Measurements from ENCODE around the gene SEC24D.

SEC24D gene

GRCh38 chr4:118843237-118843636, 7.3 kb upstream of the SEC24D start:
- no peak for DNase-seq

DNA sequence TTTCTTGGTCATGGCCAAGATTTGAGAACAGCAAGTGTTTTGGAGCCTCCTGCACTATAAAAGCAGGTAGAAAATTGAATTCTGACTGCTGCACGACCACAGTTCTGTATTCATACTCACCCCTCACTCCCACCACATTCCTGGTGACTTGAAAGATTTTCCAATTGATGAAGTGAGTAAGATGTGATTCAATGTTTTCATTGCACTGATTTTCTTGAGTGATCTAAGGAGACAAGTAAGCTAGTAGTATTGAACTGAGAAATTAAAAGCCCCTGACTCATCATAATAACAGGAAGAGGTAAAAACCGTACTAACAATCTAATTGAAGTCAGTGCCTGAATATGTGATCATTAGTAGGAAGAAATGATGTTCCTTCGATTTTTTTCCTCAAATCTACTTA, 6.1 kb upstream of the SEC24D start:
- DNase-seq, result no peak

DNA sequence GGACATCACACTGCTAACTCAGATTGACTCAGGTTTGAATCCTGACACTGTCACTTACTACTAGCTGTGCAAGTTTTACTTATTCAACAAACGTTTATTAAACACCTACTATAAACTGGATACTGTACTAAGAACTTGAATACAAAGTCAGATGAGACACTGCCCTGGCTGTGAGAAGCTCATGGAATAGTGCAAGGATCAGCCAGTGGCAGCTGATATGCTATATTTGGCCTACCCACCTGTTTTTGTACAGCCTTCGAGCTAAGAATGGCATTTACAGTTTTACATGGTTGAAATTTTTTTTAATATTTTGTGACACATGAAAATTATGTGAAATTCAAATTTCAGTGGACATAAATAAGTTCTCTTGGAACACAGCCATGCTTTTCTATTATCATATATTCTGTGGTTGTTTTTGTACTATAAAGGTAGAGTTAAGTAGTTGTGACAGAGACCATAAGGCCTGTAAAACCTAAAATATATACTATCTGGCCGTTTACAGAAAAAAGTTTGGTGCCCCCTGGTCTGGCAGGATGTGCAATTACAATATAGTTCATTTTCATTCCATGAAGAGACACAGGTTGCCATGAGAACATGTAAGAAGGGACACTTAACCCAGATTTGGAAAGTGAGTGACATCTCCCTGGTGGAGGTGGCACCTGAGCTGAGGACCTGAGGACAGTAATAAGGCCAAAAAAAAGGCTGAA, 3.4 kb upstream of the SEC24D start:
- DNase-seq, result no peak

DNA sequence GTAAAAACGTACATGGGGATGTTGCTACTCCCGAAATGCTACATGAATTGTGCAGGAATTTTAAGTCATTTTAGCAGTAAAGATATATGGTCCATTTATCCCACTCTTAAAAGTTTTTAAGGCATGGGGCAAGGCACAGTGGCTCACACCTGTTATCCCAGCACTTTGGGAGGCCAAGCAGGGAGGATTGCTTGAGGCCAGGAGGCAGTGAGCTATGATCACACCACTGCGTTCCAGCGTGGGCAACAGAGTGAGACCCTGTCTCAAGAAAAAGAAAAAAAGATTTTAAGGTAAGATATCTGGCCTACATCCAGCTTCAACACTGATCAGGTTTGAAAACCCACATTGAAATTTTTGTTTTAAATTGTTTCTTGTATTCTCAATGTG, 1.2 kb upstream of the SEC24D start:
- no peak for DNase-seq

DNA sequence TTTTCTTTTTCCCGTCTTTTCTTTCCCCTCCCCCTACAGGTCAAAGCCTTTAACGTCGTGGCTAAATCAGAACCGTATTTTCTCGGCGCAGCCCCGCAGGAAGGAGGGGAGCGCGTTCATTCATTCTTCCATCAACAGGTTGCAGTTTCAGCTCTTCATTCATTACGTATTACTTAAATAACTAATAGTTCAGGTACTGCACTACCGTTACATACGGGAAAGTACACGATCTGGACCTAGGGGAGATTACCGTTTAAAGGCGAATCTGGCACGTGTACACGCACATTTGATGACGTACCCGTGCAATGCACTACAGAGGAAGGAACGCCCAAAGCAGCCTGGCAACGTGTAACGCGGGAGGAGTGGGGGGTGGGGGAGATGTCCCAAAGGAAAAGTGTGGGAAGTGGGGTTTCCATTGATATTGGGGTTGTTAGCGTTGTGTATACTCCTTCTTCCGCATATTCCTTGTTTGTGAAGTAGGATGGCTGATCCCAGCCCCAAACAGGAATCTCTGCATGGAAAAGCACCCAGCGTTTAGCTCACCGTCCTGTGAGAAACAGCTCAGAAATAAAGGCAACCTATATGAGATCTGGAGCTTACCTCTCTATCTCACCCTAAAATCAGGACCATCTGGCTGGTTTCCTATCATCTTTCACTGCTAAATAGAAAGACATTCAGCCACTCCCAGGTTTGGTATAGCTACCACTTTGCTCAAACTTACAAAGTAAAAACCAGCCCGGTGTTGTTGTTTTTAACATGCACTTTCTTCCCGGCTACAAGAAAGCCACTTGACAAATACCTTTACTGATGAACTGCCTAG, 585 bp upstream of the SEC24D start:
- peak; percentile 68 for DNase-seq

DNA sequence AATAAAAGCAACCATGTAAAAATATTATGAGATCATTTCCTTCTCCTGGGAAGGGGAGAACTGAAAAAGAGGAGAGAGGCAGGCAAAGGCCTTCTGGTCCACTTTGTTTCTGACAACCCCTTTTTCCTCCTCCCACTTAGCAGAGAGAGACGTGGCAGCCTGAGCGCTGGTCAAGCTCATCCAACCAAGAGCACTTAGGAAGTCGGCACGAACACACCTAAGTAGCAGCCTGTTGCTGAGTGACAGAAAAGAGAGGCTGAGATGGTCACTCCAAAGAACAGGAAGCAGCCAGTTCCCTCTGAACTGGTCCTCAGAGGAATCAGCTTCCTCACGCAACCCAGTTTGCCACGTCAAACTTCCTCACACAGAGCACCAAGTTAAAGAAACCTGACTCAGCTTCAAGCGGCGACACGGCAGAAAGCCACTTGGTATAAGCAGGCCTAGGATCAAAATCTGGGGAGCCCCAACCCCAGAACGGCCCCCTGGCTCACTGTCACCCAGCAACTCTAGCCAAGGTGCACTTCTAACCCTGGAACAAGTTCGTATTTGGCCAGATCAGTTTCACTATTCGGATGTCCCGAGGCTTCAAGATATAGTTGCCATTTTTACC, 861 bp downstream of the SEC24D start:
- peak; percentile 66 for DNase-seq

DNA sequence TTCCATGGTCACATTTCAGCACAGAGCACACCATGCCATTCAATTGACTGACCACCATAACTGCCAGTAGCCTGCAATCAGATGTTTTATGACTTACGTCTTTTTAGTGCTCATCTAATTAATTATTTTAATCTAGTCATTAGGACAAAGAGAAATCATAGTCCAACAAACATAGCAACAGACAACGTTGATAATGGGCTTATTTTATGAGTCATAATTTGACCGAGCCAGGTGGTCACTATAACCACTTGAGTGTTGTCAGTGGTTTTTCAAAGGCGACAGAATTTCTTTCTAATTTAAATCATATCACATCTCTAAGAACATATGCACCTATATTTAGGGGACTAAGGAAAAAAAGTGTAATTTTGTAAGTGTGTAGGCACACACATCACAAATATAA, 1.9 kb downstream of the SEC24D start:
- no peak for DNase-seq

GRCh38 chr4:118833192-118833820, 2.6 kb downstream of the SEC24D start:
- DNase-seq, result no peak

DNA sequence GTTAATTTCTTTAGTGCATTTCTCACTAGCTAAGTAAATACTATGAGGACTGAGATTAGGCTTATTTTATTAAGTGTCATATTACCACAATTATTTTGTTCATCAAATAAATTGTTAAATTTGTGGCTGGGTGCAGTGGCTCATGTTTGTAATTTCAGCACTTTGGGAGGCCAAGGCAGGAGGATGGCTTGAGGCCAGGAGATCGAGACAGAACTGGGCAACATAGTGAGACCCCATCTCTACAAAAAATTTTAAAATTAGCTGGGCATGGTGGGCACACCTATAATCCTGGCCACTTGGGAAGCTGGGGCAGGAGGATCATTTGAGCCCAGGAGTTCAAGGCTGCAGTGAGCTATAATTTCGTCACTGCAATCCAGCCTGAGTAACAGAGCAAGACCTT, 6.8 kb downstream of the SEC24D start:
- no peak for DNase-seq

- DNase-seq, result no peak
Measured at GRCh38 chr4:118826723-118827444, 9.0 kb downstream of the SEC24D start.

DNA sequence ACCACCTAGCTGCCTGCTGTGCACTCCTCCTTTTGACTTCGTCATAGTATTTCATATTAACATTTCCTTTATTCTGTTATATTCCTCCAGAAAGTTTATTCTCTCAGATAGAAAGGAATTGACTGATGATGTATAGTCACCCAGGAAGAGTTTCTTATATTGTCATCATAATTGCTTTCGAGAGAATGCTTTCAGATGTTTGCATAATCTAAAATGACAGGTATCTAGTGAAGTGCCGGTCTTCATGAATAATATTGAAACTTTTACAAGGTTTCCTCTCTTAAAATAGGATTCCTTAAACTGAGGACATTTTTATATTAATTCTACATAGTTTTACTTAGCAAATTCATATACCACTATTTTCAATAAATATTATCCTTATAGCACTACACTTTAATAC, 10.1 kb downstream of the SEC24D start:
- no peak for DNase-seq

DNA sequence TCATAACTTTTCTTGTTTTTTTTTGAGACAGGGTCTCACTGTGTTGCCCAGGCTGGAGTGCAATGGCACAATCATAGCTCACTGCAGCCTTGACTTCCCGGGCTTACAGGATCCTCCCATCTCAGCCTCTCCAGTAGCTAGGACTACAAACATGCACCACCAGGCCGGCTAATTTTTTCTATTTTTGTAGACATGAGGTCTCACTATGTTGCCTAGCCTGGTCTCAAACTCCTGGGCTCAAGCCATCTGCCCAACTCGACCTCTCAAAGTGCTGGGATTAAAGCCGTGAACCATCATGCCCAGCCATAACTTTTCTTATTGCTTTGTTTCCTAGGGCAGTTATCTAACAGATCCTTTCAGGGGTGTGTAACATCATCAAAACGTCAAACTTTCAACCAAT, 11.8 kb downstream of the SEC24D start:
- DNase-seq, result no peak

DNA sequence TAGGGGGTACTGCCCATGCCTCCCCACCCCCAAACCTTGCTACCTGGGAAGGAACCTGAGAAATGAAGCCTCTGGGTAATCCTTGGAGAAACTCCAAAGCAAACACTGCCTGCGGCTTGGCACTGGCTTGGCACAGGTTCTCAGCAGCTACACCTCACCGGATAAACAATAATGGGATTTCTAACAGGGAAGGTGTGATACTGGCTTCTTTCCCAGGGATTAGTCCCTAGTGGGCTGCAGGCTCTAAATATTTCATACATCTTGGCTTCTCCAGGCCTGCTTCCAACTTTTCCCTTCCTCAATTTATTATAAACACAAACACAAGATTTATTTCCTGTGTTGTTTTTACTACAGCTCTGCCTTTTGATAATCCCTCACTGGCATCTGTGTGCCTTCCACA, 12.5 kb downstream of the SEC24D start:
- no peak for DNase-seq

DNA sequence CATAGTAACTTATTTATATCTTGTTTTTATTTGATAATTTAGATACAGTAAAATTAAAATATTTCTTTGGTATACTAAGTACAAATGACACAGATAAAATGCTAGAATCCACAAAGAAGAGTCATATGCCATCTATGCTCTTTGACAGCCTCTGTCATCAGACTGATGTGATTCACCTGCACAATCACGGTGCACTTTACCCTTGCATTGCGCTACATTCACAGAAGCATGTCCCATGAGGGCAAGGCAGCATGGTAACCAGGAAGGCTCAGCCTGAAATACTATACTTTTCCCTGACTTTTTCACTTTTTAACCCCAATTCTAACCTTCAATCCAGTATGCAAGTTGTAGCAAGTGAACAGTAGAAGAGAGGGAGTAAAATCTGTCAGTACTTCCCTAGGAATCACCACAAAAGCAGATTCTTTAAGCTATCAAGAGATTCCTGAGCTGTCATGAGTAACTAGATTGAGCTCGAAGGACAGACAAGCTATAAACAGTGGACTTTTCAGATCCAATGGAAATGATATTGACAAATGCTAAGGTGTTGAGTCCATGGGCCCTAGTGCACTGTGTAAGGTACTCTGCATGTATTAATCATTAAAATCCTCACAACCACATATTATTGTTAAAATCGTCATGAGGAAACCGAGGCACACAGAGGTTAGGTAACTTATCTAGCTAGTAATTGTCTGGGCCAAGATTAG, 14.2 kb downstream of the SEC24D start:
- DNase-seq, result no peak

GRCh38 chr4:118817178-118817930, 18.6 kb downstream of the SEC24D start:
- no peak for DNase-seq

DNA sequence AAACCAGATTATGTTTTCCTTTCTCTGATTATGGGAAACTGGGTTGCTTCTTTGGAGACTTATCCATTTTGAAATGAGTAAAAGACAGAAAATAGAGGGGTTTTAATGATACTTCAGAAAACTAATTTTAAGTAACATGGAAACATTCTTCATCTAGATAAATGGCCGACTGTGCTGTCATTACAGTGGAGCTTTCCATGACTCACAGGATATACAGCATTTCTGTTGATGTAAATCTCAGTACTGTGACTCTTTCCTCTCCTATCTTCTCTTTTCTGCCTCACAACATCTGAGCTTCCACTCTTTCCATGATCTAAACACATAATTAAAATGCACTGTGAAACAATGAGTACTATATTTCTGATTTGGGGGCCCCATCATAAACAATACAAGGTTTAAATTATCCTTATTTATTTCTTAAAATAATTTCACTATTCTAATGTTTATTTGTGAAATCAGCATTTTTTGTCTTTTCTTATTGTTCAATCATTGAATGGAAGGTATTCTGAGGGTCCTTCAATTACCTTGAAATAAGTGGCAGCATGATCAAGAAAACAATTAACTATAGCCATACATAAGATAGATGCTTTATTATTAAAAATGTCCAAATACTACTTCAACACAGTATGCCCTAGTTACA, 19.3 kb downstream of the SEC24D start:
- no peak for DNase-seq

DNA sequence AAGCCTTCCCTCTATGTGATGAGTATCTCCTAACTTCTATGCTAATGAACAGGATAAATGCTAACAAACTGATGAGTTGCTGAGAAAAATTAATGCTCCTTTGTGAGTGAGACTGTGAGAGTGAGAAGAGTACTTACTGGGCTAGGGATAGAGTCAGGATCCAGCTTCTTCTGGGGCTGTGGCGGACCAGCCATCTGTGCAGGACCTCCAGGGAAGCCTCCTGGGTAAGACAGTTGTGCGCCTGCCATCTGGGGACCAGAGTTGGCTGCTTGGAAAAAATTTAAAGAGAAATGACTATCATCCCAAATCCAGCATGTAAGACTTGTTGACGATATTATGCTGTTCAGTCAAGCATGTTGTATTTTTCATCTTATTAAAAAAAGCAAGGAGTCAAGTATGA, 21.0 kb downstream of the SEC24D start:
- no peak for DNase-seq

DNA sequence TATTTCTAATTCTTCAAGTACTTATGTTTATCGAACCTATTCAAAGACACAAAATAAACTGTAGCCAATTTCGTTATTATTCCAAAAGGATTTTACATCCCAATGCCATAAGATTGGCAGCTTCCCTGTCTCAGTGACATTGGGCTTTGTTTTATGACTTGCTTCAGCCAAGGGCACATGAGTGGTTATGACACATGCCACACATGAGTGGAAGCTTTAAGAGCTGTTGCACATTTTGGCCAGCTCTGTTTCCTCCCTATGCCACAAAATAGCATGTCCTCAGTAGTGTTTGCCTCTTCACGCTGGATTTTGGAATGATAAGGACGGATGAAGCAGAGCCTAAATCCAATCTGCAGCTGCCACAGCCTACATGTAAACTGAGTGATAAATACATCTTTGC, 21.9 kb downstream of the SEC24D start:
- DNase-seq, result no peak

DNA sequence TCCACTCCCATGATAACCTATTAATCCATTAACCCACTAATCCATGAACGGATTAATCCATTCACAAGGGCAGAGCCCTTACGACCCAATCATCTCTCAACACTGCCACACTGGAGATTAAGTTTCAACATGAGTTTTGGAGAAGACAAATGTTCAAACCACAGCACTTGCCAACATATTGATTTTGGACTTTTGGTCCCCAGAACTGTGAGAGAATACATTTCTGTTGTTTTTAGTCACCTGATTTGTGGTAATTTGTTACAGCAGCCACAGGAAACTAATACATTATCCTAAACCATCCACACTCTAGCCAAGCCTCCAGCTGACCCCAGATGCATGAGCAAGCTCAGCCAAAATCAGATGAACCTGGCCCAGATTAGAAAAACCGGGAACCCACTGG, 22.4 kb downstream of the SEC24D start:
- no peak for DNase-seq

GRCh38 chr4:118811832-118812231, 24.1 kb downstream of the SEC24D start:
- DNase-seq, result no peak

Measured in CD4-positive, alpha-beta T cell treated with Interferon gamma for 1 hour (primary cell).